Embryonic facial prominence (tissue), 1 donor: ENCODE measurements around the gene ADAM17.
"Not testable (repeated sequence)": the region's sequence is repeated elsewhere in the genome, so short reads cannot be mapped to it uniquely, and the experiment has no call there.

Experiments used
- DNase-seq: peaks from one replicate; pipeline ENCODE4 v3.0.0-alpha.2; 2016; ENCODE audit errors: extremely low spot score

ADAM17 gene

DNA sequence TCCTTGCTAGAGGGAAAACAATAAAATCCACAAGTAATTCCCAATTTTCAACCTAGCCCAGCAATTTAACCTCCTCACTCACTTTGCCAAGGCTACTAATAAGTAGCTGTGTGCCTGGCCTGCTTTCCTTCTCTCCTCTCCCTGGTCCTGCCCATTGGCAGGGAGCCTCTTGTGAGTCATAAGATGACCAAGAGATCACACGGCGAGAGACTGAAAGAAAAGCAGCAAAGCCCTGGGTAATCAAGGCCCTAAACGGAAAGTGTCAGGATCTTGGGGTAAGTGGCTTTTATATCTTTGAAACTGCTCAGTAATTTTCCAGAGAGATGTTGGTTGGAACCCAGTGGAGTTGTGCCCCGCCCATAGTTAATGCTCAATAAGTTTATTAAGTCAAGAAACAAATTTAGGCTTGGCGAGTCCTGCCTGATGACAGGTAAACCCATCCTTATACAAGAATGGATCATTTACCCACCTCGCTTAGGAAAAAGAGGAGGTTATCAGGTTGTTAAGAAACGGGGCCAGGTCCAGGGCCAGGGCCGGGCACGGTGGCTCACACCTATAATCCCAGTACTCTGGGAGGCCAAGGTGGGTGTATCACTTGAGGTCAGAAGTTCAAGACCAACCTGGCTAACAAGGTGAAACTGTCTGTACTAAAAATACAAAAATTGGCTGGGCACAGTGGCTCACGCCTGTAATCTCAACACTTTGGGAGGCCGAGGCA lies 10.0 kb upstream of the ADAM17 start:
- no peak for DNase-seq

DNA sequence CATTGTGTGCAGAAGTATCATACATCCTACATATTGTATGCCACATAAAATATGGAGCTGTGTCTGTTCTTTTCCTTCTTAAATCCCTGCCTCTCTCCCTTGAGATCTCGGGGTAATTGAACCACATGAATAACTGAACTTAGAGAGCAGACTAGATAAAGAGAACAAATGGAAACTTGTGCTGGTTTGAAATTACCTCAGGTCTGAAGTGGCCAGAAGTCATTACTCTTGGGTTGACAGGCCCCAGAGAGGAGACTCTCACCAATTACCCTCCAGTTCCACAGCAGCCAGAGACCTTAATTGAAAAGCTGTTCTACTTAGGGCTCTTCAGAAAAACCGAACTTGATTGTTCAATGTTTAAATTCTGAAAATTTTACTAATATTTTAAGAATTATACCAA lies 5.0 kb upstream of the ADAM17 start:
- DNase-seq: no peak

GRCh38 chr2:9558948-9559381 lies 3.3 kb upstream of the ADAM17 start:
- DNase-seq: no peak

- no peak for DNase-seq
Measured at GRCh38 chr2:9556121-9556743, 602 bp upstream of the ADAM17 start.

DNA sequence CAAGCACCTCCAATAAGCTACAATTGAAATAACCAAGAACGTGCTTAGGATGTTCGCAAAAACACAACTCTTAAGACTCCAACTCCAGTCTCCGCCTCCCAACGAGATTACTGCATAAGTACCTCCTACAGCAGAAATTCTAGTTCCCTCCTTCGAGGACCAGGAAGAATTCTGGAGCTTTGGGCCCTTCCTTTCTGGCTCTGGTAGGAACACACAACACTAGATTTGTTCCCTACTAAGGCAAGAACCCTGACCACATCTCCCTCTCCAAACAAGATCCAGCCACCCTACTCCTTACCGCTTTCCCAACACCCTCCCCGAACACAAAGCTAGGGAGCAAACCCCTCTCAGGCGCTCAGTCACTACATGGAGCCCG lies 721 bp downstream of the ADAM17 start:
- DNase-seq: peak; percentile 53

DNA sequence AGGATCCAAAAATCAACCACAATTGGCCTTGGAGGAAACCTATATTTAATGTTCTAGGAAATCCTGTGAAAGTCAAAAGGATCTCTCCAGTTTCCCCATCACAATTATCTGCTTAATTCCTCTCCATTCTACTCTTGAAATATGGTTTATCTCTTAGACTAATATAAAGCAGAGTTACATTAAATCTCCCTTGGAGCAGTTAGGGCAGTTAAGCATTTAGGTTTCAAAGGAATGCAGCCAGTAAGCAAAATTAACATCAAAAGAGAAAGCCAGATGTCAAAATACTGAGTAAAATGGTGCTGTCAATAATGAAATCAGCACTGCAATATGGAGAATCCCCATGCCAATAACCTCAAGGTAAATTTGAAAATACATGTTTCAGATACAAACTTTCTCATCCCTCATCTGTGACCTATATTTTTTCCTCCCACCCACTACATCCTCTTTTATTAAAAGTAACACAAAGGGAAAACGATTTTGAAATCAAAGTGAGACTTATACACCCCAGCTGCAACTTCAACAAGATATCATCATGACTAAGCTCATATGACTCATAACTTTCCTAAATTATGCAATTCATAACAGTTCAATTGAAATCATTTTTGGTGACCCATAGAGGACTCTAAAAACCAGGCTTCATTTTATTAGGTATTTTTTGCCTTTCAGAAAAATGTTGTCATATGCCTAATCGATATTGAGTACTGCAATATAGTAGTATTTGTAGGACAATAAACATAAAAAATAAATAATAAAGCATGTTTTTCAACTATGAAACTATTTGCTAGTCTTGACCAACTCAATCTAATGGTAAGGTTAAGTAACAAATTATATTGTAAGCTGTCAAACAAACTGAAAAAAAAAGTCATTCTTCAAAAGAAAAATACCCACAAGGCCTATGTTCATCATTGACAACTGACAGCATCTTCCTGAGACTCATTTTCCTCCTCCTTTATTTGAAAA lies 3.1 kb downstream of the ADAM17 start:
- DNase-seq: no peak

GRCh38 chr2:9550859-9551391 lies 4.7 kb downstream of the ADAM17 start:
- DNase-seq: not testable (repeated sequence)

DNA sequence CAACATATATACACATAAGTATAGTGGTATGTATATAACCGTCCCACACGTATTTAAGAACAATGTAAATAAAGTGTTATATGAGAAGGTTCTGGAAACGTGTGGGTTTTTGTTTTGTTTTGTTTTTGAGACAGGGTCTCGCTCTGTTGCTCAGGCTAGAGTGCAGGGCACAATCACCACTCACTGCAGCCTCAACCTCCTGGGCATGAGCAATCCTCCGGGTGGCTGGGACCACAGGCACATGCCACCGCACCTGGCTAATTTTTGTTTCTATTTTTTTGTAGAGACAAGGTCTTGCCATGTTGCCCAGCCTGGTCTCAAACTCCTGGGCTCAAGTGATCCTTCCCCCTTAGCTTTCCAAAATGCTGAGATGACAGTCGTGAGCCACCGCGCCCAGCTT lies 6.2 kb downstream of the ADAM17 start:
- no peak for DNase-seq

GRCh38 chr2:9548506-9548905 lies 7.1 kb downstream of the ADAM17 start:
- DNase-seq: no peak

DNA sequence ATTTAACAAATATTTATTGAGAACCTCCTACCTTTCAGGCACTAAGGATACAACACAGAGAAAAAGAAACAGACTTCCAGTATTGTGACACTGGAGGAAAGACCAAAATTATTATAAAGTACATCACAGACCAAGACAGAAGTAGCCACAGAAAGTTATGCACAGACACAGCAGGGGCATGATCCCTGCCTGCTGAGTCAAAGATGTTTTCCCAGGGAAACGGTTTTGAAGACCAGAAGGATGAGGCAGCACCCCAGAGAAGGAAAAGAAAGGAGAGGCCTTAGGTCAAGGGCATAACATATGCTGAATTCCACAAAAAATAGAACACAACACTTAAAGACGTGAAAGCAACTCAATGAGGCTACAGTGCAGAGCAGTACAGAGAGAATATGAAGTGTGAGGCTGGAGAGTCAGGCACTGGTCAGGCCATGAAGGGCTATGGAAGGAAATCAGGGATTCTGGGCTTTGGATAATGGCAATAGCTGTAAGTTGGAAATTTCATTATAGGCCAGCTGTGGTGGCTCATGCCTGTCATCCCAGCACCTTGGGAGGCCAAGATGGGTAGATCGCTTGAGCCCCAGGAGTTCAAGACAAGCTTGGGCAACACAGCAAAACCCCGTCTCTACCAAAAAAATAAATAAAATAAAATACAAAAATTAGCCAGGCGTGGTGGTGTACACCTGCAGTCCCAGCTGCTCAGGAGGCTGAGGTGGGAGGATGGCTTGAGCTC lies 8.2 kb downstream of the ADAM17 start:
- DNase-seq: no peak

DNA sequence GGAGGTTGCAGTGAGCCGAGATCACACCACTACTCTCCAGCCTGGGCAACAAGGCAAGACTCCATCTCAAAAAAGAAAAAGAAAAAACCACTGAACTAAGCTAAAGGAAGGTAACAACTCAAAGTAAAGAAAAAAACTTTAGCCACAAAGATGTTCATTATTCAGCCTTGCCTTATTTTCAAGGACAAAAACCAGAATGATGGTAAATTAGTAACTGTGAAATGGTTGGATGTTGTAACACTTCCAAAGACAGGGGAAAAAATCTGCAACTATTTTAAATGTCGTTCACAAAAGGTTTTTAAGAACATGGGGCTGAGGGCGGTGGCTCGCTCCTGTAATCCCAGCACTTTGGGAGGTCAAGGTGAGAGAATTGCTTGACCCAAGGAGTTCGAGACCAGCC lies 10.1 kb downstream of the ADAM17 start:
- no peak for DNase-seq

- DNase-seq: no peak
Measured at GRCh38 chr2:9543557-9543956, 12.1 kb downstream of the ADAM17 start.

GRCh38 chr2:9539531-9539930 lies 16.1 kb downstream of the ADAM17 start:
- DNase-seq: no peak

- peak; percentile 25 for DNase-seq
Measured at GRCh38 chr2:9538000-9538507, 17.6 kb downstream of the ADAM17 start.

- DNase-seq: no peak
Measured at GRCh38 chr2:9536504-9536903, 19.1 kb downstream of the ADAM17 start.

GRCh38 chr2:9535177-9535576 lies 20.5 kb downstream of the ADAM17 start:
- DNase-seq: no peak

DNA sequence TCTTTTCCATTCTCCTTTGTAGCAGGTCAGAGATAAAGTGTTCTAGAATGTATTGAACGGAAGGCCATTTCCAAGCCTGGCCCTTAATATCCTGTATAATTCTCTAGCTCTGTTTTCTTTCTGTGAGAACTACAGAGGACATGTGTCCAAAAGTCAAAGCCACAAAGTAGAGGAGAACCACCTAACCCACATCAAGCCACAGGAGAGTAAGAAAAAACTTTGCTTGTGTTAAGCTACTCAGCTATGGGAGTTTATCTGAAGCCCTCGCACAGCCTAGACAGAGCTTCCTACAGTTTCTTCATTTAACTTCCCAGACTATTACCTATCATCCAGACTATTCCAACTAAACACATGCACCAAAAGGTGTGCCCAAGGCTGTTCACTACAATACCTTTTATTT lies 22.0 kb downstream of the ADAM17 start:
- DNase-seq: no peak

DNA sequence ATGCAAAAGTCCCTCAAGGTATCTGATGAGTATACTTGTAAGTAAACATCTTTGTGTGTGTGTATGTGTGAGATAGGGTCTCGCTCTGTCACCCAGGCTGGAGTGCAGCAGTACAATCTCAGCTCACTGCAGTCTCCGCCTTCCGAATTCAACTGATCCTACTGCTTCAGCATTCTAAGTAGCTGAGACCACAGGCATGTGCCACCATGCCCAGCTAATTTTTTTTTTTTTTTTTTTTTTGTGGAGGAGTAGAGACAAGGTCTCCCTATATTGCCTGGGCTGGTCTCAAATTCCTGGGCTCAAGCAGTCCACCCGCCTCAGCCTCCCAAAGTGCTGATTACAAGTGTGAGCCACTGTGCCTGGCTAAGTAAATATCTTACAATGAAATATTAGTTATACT lies 23.2 kb downstream of the ADAM17 start:
- no peak for DNase-seq

- DNase-seq: no peak
Measured at GRCh38 chr2:9527995-9528787, 27.4 kb downstream of the ADAM17 start.

DNA sequence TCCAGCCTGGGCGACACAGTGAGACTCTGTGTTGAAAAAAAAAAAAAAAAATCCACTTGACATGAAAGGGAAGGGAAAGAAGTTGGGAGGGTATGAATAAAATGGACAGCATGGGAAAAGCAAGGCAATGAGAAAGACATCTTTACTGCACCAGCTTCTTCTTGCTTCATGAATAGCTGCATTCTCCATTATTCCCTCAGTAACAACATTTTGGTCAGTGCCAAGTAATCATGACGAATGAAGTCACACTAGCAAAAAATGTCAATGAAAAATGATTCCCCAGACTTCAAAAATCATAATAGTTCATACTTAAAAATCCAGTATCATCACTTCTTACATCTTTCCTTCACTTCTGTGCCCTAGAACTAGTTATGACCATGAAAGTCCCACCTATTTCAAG lies 30.4 kb downstream of the ADAM17 start:
- DNase-seq: no peak

DNA sequence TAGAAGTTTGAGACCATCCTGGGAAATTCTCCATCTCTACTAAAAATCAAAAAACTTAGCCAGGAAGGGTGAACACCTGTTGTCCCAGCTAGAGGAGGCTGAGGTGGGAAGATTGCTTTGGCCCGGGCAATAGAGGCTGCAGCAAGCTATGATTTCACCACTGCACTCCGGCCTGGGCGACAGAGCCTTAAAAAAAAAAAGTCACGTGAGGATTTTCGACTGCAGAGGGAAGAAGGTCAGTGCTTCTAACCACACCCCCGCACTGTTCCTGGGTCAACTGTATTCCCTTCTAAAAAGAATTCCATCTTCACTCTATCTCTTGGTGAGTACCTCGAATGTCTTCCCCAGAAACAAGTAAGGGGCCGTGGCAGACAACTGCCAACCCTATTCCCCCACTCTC lies 31.3 kb downstream of the ADAM17 start:
- DNase-seq: no peak
